GM19468 (cell line): ENCODE data around the gene KLHL29.

Source experiments
- ATAC-seq: cut with Tn5 transposase; IDR thresholded peaks from one replicate; pipeline ENCODE4 v1.9.1; 2021; ENCODE audit warnings: mild to moderate bottlenecking, moderate library complexity, moderate number of reproducible peaks; ENCODE audit not compliant: unreplicated experiment; ENCODE audit errors: extremely low read depth

Gene KLHL29

DNA sequence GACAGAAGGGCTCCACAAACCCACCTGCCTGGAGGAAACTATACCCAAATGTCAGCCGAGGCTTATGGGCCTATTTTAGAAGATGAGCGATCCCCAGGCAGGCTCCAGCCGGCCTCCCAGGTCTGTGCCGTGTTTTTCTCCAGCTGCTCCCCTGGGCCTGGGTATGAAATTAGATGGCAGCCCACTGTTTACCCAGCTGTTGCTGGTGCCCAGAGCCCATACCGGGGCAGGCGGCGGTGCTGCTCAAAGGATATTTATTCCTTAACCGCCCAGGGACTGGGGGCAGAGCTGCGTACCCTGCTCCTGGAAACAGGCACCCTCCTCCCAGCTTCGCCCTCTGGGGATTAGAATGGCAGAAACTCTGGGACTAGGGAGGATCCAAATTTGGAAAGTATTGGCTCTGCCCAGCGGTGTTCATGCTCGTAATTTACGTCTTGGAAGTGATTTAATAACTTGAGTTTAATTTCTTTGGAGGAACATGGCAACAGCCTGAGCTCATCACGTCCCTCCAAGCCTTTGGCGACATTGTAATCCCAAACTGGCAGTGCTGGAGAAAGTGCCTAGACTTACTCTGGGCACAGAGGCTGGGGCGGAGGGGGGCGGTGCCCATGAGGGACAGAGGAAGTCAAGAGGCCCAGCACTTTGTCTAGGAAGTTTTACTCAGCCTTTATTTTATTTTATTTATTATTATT lies 199.2 kb downstream of the KLHL29 start:
- ATAC-seq, result no peak

DNA sequence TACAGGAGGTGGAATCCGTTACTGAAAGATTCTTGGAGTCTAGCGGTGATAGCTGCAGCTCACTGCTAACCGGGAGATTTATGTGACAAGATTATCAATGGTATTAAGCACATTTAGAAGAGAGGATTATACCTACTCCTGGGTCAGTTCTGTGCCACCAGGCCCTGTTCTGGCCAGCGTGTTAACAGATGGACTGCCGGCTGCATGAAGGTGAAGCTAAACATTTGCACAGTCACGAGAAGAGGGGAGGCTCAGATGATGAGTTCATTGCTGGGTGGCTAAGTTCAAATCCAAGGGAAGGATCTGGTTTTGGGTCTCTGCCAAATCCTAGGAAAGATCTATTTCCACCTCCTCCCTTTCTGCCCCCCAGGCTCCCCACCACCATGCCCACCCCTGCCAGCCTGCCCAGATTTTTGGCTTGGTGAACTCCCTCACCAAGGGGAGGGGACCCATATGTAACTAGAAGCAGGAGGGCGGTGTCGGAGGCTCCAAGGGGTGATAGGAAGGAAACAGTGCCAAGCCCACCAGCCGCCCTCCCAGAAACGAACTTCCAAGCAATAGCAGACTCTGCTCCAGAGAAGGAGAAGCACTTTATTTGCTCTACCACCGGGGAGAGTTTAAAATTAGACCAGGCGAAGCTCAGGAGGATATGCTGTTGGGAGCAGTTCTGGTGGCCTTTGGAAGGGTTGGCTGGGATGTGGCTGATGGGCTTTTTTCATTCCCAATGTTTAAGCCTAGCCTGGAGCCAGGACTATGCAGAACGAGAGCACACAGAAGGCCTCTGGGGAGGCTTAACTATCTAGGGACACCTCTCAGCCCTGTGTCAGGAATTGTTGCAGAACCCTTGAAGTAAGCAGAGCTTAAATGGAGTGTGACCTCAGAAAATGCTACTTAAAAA lies 200.5 kb downstream of the KLHL29 start:
- ATAC-seq, result no peak

DNA sequence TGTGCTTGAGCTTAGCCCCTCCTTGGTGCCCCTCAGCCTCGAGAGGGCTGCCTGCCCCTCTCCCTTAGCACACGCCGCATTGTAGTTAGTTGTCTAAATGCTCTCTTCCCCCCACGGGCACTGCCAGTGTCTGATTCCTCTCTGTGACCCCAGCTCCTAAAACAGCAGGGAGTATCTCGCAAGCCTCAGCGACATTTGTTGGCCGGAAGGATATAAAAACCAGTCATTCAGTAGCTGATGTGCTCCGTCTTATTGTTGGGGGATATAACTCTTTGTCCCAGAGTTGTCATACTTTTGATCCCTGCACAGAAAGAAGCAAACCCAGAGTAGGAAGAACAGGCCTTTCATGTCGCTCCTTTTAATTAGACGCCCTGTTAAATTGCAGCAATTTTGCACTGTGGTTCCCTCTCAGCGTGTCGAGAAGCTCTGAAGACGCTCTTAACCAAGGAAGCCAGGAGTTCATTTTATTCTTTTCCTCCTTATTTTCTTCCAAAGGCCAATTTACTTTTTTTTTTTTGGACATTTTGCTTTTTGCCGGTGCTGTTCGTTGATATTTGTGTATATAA lies 201.8 kb downstream of the KLHL29 start:
- no peak for ATAC-seq

DNA sequence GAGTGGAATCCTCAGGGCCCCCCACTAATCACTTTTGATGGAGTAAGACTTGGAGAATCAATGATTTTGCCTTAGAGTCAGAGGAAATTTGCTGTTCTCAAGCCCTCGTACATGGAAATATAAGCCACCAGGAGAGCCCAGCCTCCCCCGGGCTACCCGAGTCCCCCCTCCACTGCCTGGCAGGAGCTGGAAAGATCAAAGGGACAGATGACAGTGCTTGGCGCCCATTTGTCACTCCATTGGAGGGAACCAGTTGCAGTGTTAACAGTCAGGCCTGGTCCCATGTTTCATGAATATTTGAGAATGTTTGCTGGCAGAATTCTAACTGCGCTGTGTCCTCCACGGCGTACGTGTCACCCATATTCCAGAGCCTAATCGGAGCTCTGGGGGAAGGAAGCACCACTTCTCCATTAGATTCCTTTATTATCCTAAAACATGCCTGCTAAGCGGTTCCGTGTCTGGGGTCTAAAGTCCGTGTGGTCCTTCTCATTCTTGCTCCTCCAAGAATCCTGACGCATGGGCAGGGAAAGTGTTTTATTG lies 202.4 kb downstream of the KLHL29 start:
- ATAC-seq, result no peak

DNA sequence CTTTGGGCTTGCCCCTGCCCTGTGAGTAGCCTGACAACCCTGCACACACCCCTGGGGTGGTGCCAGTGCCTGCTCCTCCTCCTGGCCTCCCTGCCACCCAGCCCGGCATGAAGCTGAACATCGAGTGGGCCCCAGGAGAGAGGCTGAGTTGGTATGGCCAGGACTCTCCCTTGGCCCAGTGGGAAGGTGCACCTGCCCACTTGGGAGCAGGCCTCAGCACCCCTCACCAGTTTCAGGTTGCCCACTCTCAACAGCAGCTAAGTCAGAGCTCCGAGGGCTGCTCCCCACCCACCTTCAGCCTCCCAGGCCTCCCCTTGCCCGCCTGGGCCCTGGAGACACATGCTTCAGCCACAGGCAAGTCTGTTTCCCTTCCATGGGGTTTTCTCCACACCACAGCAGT lies 203.1 kb downstream of the KLHL29 start:
- no peak for ATAC-seq

DNA sequence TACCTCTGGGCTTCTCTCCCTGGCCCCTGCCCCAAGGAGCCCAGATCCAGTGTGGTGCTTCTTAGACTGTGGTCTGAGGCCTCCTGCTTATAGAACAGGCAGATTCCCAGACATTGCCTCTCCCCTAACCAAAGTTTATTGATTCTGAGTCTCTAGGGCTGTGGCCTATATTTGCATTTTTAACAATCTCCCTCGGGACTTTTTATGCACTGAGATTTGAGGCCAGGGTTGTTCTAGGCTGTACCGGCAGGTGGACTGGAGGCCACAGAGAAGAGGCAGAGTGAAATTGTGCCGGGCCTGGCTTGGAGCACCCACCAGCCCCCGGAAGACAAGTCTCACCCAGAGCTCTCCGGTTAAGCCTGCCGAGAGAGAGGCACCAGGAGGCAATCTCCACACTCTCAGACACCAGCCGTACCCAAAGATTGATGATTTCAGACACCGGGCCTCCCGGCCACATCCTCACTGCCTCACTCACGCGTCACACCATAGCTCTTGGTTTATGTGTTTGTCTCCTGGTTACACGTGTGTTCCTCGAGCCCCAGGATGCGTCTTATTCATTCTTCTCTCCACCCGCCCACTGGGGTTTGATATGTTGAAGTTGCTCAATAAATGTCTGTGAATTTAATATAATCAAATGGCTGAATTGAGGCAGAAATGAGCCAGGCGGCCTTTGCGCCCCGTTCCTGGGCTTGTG lies 203.7 kb downstream of the KLHL29 start:
- ATAC-seq, result no peak

DNA sequence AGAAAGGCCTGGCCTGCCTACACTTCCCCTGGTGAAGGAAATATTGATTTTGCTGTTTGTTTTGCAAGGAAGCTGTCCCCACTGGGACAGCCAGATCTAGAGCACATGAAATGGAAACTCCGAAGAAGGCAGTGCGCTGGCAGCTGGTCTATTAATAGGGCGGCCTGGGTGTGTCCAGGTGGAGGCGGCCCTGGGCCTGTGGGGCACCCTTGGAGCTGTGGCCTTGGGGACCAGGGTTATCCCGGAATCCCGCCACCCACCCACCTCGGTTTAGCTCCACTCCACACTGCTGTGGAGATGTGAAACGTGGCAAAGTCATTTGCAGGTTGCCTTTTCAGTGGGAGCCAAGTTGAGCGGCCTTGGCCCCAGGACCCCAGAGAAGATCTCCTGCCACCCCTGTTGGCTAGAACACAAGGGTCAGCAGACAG lies 204.3 kb downstream of the KLHL29 start:
- ATAC-seq, result no peak

DNA sequence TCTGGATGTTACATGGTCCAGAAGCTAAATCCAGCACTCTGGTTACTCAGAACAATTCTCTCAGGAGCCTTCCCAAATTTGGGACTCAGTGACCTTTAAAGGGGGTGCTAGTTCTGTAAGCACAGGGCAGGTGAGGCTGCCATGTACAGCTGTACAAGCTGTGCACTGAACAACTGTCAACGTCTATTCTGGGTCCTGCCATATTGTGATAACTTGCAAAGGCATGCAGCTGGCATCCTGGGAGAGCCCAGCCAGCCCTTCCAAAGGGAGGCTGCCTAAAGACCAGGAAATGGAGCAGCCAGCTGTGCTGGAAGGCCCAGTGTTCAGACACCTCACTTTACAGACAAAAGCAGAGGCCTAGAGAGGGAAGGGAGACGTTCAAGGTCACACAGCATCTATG lies 204.8 kb downstream of the KLHL29 start:
- no peak for ATAC-seq

DNA sequence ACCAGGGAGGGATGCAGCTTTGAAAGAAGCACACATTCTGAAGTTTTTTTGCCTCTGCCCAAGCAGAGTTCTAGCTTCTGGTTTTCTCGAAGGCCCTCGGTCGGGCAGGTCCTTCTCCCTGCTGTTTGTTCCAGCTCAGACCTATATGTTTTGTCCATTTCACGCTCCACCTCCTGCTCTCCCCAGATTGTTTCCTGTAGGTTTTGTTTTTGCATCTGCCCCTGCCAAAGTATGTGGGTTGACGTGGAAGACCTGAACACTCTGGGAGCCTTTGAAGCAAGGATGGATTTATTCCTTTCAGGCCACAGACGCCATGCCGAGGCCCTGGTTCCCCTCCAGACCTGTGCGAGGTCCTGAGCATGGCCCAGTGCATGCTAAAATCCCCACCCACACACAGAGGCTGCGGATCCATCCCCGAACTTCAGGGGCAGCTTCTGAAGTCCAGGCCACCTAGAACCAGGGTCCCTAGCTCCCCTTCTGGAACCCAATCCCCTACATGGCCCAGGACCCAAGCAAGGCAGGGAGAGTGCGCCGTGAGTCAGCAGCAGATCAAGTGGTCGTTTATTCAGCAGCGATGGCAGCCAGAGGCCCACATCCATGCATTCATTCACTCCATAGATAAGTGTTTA lies 205.4 kb downstream of the KLHL29 start:
- no peak for ATAC-seq

DNA sequence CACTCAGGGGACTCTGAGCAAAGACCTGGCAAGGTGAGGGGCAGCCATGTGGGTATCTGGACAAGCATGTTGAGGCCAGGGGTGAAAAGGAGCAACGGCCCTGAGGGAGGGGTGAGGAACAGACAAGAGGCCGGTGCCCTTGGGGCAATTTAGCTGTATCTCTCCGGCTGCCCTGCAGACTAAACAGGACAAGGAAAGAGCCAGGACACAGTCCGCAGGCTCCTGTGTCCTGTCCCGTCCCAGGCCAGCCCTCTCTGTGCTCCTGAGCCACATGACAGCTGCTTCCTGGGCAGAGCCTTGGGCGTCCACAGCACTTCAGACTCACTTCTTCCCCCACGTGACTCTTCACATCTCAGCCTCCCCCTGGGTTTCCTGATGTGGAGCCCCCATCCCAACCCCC lies 206.1 kb downstream of the KLHL29 start:
- no peak for ATAC-seq

DNA sequence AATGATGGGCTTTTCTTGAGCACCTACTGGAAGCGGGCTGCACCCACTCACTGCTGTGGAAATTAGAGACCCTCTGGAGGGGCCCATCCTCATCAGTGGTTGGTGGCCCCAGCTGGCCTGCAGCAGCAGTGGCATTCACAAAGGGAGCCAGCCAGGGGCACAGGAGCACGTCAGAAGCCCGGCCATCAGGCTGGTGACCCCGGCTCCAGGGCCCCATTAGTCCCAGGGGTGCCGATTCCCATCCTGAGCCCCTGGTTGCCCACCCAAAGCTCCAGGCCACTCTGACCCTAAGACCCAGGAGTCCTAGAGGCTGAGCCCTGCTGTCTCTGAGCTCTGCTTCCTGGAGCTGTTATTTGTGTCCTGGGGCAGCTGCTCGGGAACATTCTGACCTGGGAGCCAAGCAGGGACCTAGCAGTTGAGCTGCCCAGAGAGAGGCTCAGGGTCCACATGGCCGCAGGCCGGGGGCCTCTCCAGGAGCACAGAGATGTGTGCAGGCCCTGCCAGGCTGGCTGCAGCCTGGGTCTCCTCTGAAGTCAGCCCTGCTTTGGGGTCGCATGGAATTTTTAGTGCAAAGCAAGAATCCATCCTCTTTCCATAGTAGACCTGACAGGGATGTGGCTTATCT lies 207.2 kb downstream of the KLHL29 start:
- no peak for ATAC-seq

DNA sequence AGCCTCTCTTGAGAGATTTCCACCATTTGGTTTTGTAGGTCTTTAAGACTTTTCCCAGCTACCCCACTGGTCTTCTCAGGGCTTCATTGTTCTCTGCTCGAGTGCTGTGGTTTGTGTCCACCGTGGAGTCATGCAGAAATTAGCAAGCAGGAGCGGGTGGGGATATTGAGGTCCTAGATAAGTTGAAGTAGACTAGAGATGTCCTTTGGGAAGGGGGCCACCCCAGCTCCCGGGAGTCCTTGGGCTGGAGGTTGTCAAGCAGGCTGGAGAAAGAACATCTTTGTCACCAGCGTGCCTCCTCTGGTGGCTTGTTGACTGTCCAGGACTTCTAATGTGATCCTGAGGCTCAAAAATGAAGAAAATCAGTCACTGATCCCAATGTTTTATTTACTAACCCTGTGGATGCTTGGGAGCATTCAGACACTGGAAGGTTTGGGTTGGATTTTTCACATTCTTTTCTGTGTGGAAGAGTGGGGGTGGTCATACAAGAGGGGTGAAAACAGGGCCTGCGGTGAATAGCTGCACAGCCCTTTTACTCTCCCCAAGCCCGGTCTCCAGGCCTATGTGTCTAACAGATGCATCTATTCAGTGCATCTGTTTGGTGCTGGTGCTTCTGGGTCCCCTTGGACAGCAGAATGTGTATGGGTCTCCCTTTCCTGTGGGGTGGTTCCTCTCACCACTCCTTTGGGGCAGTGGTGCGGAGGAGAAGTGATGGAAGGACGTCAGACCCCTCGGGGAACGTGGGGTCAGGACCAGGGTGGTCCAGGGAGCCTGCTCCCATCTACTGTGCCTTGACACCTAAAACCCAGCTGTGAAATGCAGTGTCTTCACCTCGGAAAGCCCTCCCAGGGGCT lies 208.1 kb downstream of the KLHL29 start:
- no peak for ATAC-seq

DNA sequence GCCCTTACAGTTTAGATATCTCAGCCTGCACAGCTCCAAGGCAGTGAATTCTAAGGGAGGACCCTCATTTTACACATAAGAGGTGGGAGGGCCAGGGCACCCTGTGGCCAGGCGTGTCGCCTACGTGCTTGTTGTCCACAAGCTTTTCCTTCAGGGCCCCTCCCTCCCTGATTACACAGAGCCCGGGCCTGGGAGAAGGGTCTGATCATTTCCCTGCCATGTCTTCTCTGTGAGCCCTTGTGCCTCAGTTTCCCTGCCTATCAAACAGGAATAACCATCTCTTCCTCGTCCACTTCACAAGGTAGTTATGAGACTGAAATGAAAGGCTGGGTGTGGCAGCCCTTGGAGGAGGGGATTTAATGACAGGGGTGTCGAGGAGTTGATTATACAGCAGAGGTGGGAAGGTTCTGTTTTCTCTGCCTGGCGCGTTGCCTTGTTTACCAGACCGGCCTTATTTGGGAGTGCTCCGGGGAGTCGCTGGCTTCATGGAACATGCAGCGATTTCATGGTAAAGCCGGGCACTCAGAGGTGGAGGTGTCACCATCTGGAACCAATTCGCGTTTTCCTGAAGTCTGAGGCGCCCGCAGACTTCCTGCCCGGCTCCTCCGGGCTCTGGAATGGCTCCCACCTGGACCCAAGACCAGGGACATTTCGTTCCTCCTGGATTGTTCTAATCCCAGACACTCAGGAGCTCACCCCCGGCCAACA lies 208.9 kb downstream of the KLHL29 start:
- no peak for ATAC-seq

DNA sequence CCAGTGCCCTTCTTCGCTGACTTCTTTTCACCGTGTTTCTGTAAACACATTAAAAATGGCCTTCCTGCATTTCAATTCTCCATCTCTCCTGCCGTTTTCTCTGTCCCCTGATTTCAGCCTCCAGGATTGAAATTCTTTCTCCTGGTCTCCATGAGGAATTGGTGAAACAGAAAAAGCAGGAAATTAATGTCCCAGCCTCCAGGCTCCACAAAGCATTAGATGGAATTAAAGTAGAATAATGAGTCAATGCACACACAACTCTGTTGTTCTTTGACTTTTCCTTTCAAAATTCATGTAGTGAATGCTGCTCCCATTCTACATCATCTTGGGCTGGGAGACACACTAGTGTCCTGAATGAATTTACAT lies 209.5 kb downstream of the KLHL29 start:
- no peak for ATAC-seq

DNA sequence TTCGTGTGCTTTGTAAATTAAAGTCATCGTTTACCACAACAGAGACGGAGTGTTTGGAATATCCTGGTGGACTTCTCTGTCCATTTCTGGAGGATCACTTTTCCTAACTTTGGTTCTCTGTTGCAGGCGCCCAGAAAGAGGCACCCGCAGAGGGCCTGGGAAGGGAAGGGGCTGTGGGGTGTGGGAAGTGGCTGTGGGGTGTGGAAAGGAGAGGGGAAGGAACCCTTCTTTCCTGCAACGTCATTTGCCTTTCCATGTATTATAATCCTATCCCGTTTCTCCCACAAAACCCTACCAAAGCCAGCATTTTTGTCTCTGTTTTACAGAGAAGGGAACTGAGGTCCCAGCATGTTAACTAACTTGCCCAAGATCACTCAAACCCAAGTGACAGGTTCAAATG lies 210.0 kb downstream of the KLHL29 start:
- ATAC-seq, result no peak

DNA sequence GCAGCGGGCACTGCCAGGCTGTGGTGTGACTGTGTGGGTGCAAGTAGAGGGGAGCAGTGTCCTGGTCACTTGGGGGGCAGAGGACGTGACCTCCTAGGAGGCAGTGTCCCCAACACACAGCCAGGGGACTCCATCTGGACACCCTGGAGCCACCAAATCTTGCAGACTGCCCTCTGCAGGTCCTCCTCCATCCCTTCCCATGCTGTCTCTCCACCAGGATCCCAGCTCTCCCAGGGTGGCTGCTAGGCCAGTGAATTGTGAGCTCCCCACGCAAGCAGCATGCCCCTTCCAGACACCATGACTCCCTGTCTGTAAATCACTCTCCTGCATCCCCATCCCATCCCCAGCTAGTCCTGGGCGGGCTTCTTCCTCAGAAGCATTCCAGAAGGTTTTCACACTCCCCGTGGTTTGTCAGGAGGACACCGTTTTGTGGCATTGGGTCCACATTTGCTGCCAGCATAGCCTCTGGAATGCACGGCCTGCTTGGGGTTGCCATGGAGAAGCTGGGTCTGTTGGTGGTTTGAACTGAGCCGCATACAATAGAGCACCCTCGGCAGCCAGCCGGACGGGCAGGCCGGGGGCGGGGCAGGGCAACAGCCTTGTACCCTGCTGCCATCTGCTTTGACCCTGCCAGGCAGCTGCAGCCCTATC lies 210.7 kb downstream of the KLHL29 start:
- no peak for ATAC-seq

DNA sequence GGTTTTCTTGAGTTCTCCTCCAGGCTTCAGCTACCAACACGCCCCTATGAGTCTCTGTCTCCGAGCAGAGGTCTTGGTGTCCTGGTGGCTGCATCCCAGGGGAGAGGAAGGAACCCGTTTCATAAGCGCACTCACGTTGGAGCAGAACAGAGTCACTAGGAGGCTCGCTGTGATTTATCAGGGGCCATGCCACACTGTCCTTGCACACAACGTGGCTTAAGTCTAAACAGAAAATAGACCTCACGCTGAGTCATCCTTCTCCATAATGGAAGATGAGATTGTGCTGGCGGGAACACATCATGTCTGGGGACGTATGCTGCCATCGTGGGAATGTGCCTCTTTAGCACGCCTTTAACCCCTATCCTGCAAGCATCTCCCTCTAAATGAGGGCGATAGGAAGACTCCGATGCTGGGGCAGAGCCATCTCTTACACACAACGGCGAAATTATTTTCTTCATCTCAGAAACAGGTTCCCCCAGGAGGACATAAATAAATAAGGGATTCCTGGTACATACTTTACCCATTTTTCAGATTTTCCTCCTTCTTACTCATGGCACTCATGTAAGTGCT lies 211.4 kb downstream of the KLHL29 start:
- ATAC-seq, result no peak
